Endodermal cell (in vitro differentiated cells): Measurements from ENCODE around the gene AK8. TPM values are rescaled to one million over a fixed set of nuclear protein-coding genes. Genes with fewer than 3 reads are reported as not detected.

Experiments used
- DNase-seq: peaks from one replicate; pipeline ENCODE4 v3.0.0-alpha.2; 2017
- H3K27ac ChIP-seq: 2 replicates; pipeline ENCODE4 v1.5.1; 2013; ENCODE audit warnings: mild to moderate bottlenecking, low read depth, low read length, moderate library complexity
- H3K27me3 ChIP-seq: 2 replicates; pipeline ENCODE4 v1.6.1; 2013; ENCODE audit warnings: mild to moderate bottlenecking, low read length, moderate library complexity; ENCODE audit not compliant: insufficient read depth, control insufficient read depth, poor library complexity, severe bottlenecking
- H3K36me3 ChIP-seq: 2 replicates; pipeline ENCODE4 v1.7.0; 2013; ENCODE audit warnings: mild to moderate bottlenecking, low read length, moderate library complexity; ENCODE audit not compliant: control insufficient read depth, insufficient read depth
- H3K4me1 ChIP-seq: one replicate; pipeline ENCODE4 v1.7.0; 2013; ENCODE audit warnings: low read length; ENCODE audit not compliant: control insufficient read depth, insufficient read depth
- H3K4me3 ChIP-seq: 2 replicates; pipeline ENCODE4 v1.5.1; 2013; ENCODE audit warnings: mild to moderate bottlenecking, low read length, moderate library complexity
- H3K9ac ChIP-seq: 2 replicates; pipeline ENCODE4 v1.6.1; 2013; ENCODE audit warnings: mild to moderate bottlenecking, low read length, moderate library complexity; ENCODE audit not compliant: poor library complexity, severe bottlenecking; ENCODE audit errors: extremely low read depth
- H3K9me3 ChIP-seq: 2 replicates; pipeline ENCODE4 v1.6.1; 2013; ENCODE audit warnings: mild to moderate bottlenecking, low read length, moderate library complexity; ENCODE audit not compliant: control insufficient read depth
- H3K27ac Mint-ChIP-seq: 2 replicates; pipeline ENCODE4 v1.8.0; 2020; ENCODE audit warnings: mixed read lengths
- H3K27me3 Mint-ChIP-seq: 2 replicates; pipeline ENCODE4 v1.8.0; 2021; ENCODE audit warnings: mild to moderate bottlenecking, mixed read lengths; ENCODE audit not compliant: insufficient read depth
- H3K36me3 Mint-ChIP-seq: 2 replicates; pipeline ENCODE4 v1.8.0; 2020; ENCODE audit warnings: low read depth, mixed read lengths
- H3K4me1 Mint-ChIP-seq: 2 replicates; pipeline ENCODE4 v1.8.0; 2020; ENCODE audit warnings: mixed read lengths
- H3K4me3 Mint-ChIP-seq: 2 replicates; pipeline ENCODE4 v1.8.0; 2020; ENCODE audit warnings: mild to moderate bottlenecking, moderate library complexity, mixed read lengths
- H3K9me3 Mint-ChIP-seq: 2 replicates; pipeline ENCODE4 v1.8.0; 2020; ENCODE audit warnings: mild to moderate bottlenecking, mixed read lengths
- WGBS, 2 experiments: methylation state at CpG; one replicate each; pipeline versions ENCODE4 v1.1.5 to v1.1.7; 2013; ENCODE audit warnings: missing lambda C conversion rate in 2 of 2, mixed read lengths in 1 of 2; ENCODE audit not compliant: insufficient coverage in 1 of 2, insufficient read length in 1 of 2; 5-methylcytosine and 5-hydroxymethylcytosine counted together
- total RNA-seq, 2 donors: library from RNA; stranded (reverse); fragmentation: NEBNext Ultra II Directional in 1 of 2; extraction: Animal tissue kit (Norgen Biotek cat#: 25700) in 1 of 2; gene quantifications; 2 replicates in 1 of 2; 3 replicates in 1 of 2; pipeline ENCODE4 v1.2.1, GENCODE V29; 2021
- TF ChIP-seq, protein P1 (sequence below): fragments of 200-600 bp; sonication (generic); conservative IDR thresholded peaks from 2 replicates; pipeline ENCODE4 v1.5.0; 2021; ENCODE audit warnings: antibody characterized with exemption, mild to moderate bottlenecking

AK8 gene
- total RNA-seq, 2 donors from 2014 or later = 1.3 to 2.6 TPM

DNA sequence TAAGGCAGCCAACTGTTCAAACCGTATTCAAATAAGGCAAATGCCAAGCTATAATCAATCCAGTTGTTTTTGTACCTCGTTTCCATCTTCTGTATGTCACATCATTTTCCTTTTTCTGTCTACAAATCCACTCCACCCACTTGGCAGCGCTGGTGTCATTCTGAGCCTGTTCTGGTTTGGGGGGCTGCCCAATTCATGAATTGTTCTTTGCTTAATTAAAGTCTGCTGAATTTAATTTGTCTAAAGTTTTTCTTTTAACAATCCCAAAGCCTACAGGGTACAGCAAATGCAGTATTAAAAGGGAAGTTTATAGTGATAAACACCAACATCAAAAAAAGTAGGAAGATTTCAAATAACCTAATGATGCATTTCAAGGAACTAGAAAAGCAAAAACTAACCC lies 114.5 kb downstream of the AK8 start:
- Mint-ChIP-seq H3K4me3 (no peak overlapping the region), H3K27me3 (peaks cover 21% of the 10 kb centered on the region), H3K9me3 (peaks cover 9% of the 10 kb centered on the region), H3K27ac (no peak overlapping the region), H3K4me1 (no peaks in the 10 kb centered on the region), H3K36me3 (no peaks in the 10 kb centered on the region)
- no peak overlapping the region for H3K27ac ChIP-seq
- TF ChIP-seq, protein P1, sequence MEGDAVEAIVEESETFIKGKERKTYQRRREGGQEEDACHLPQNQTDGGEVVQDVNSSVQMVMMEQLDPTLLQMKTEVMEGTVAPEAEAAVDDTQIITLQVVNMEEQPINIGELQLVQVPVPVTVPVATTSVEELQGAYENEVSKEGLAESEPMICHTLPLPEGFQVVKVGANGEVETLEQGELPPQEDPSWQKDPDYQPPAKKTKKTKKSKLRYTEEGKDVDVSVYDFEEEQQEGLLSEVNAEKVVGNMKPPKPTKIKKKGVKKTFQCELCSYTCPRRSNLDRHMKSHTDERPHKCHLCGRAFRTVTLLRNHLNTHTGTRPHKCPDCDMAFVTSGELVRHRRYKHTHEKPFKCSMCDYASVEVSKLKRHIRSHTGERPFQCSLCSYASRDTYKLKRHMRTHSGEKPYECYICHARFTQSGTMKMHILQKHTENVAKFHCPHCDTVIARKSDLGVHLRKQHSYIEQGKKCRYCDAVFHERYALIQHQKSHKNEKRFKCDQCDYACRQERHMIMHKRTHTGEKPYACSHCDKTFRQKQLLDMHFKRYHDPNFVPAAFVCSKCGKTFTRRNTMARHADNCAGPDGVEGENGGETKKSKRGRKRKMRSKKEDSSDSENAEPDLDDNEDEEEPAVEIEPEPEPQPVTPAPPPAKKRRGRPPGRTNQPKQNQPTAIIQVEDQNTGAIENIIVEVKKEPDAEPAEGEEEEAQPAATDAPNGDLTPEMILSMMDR = no peak
- no peak overlapping the region for H3K4me3 ChIP-seq
- no peak overlapping the region for H3K9ac ChIP-seq
- 96 to 100% methylated on average over 1 to 3 of the region's 3 CpGs for WGBS, 2 experiments
- H3K4me1 ChIP-seq = no peaks in the 10 kb centered on the region
- H3K36me3 ChIP-seq = no peaks in the 10 kb centered on the region
- H3K9me3 ChIP-seq = peaks cover 4% of the 10 kb centered on the region
- DNase-seq = no peak
- H3K27me3 ChIP-seq = peaks cover 3% of the 10 kb centered on the region

DNA sequence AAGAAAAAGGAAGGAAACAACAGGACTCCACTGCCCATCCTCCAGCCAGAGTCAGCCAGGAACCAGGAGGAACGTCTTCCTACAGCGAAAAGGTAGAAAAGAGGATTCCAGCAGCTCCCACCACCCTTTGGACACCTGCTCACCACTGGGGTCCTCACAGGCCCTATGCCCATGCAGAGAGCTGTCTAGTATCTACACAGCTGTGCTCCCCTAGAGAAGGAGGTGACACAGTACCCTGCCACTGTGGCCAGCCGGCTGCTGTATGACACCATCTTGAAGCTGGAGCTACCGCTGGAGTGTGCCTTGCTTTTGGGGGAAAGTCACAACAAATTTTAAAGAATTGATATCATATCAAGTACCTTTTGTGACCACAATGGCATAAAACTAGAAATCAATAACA lies 115.2 kb downstream of the AK8 start:
- Mint-ChIP-seq H3K4me3 (no peak overlapping the region), H3K9me3 (peaks cover 9% of the 10 kb centered on the region), H3K4me1 (no peaks in the 10 kb centered on the region), H3K27ac (no peak overlapping the region), H3K36me3 (no peaks in the 10 kb centered on the region), H3K27me3 (peaks cover 21% of the 10 kb centered on the region)
- WGBS, 2 experiments = 89 to 100% methylated on average over 3 to 4 of the region's 4 CpGs
- Histone ChIP-seq H3K4me1 (no peaks in the 10 kb centered on the region), H3K9ac (no peak overlapping the region), H3K4me3 (no peak overlapping the region), H3K9me3 (peaks cover 4% of the 10 kb centered on the region), H3K27ac (no peak overlapping the region), H3K36me3 (no peaks in the 10 kb centered on the region), H3K27me3 (no peaks in the 10 kb centered on the region)
- peak; percentile 25 for DNase-seq
- TF ChIP-seq, protein P1 = no peak

DNA sequence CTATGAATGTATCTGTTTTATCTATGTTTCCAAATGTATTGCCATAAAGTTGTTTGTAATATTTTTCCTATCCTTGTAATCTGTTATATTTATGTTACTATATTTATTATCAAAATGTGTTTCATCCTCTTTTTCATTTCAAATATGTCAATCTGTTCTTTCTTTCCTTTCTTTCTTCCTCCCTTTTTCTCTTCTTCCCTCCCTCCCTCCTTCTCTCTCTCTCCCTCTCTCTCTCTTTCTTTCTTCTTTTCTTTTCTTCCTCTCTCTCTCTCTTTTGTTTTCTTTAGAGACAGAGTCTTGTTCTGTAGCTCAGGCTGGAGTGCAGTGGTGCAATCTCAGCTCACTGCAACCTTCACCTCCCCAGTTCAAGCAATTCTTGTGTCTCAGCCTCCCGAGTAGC lies 116.5 kb downstream of the AK8 start:
- Mint-ChIP-seq H3K27me3 (peaks cover 16% of the 10 kb centered on the region), H3K4me1 (no peaks in the 10 kb centered on the region), H3K9me3 (peaks cover 7% of the 10 kb centered on the region), H3K36me3 (no peaks in the 10 kb centered on the region), H3K4me3 (no peak overlapping the region), H3K27ac (no peak overlapping the region)
- Histone ChIP-seq H3K27ac (no peak overlapping the region), H3K27me3 (no peaks in the 10 kb centered on the region), H3K36me3 (no peaks in the 10 kb centered on the region), H3K4me3 (no peak overlapping the region), H3K4me1 (no peaks in the 10 kb centered on the region), H3K9ac (no peak overlapping the region), H3K9me3 (peaks cover 4% of the 10 kb centered on the region)
- peak; percentile 17 for DNase-seq
- 60 to 79% methylated on average over 1 of the region's 1 CpG for WGBS, 2 experiments
- TF ChIP-seq, protein P1 = no peak
